ENCODE results near the gene HDAC10. TPM values are rescaled to one million over a fixed set of nuclear protein-coding genes. Genes with fewer than 3 reads are reported as not detected.

Gene HDAC10
- total and polyA plus RNA-seq, 10 of the 15 experiments (the other 5 are each of a cell fraction or from before 2014, with no cell fraction given): 0.26 to 48.6 (median 5.0) TPM

GRCh38 chr22:50201191-50202129 is 49.6 kb downstream of the HDAC10 start:
- peak; percentile 6 for ATAC-seq
- no peak for FAIRE-seq
- 2% methylated on average over 83 of the region's 115 CpGs for WGBS (ENCODE audit: insufficient coverage, insufficient replicate concordance, low lambda C conversion rate, missing lambda C conversion rate)
- H3K4me2 ChIP-seq (ENCODE audit: control insufficient read depth, insufficient read depth): peak overlapping the region; percentile 98
- no TSS peak for BruUV-seq (replicated peaks)
- DNase-seq (ENCODE audit: low read depth, low spot score): no peak
- RAD21 ChIA-PET (ENCODE audit: unreplicated experiment): interaction anchor here (0.9 to 1.0 kb wide), 2 partner anchors 11 to 14 kb away, joined by 3 to 4 read pairs; no protein-coding TSS in a partner anchor
- H3K4me1 ChIP-seq (ENCODE audit: control insufficient read depth, insufficient read depth, low read length): peaks cover 10% of the 10 kb centered on the region
- H3K27me3 ChIP-seq (replicated peaks in 1 of 2; ENCODE audit: control insufficient read depth in 2 of 2, insufficient read depth in 2 of 2, low read length in 1 of 2): no peaks in the 10 kb centered on the region
- peak overlapping the region; percentile 60 for H2AFZ ChIP-seq (ENCODE audit: control insufficient read depth, low read depth, low read length)
- H4K20me1 ChIP-seq (ENCODE audit: control insufficient read depth, insufficient read depth): no peaks in the 10 kb centered on the region
- intact Hi-C loops (cut with micrococcal nuclease; ENCODE audit: unreplicated experiment) (no loop called here), in situ Hi-C loops (cut with MboI) (no loop called here)
- H3K9ac ChIP-seq (ENCODE audit: control insufficient read depth, insufficient read depth, low read length): peak overlapping the region; percentile 69
- peak overlapping the region; percentile 72 for H3K4me3 ChIP-seq
- H3K9me3 ChIP-seq (replicated peaks; ENCODE audit: control insufficient read depth, insufficient read depth, low read length): no peaks in the 10 kb centered on the region
- peaks cover 6 to 17% of the 10 kb centered on the region in 2 experiments for H3K36me3 ChIP-seq (ENCODE audit: control insufficient read depth in 2 of 2, insufficient read depth in 2 of 2, low read length in 1 of 2)
- H3K79me2 ChIP-seq (ENCODE audit: control insufficient read depth, insufficient read depth, low read length): peaks cover 15% of the 10 kb centered on the region
- TF ChIP-seq LARP7 (IDR thresholded peaks at IDR 0.05) (peak; percentile 43; the same call in 1 of the 2 replicates), BHLHE40 (IDR thresholded peaks at IDR 0.05; ENCODE audit: borderline replicate concordance in 1 of 2, low read depth in 2 of 2, low read length in 1 of 2) (peak in 1 of 2 experiments; percentile 7; a peak in 1 of 4 replicates), SMARCA5 (IDR thresholded peaks at IDR 0.05) (0 out of 2 replicates have a peak, but pooled peaks have one; percentile 19), HDGF (IDR thresholded peaks at IDR 0.05) (no peak), ZNF24 (IDR thresholded peaks at IDR 0.05) (no peak), EGR1 (IDR thresholded peaks at IDR 0.05; ENCODE audit: borderline replicate concordance in 1 of 2, low read depth in 2 of 2, low read length in 2 of 2) (0 out of 3 replicates have a peak, but pooled peaks of 1 of the 2 experiments have one; percentile 5)
- POLR2A ChIA-PET: interaction anchor here (1.2 kb wide), 1 partner anchor 10 kb away, joined by 5 read pairs; no protein-coding TSS in a partner anchor
- SMC1A ChIA-PET (ENCODE audit: uncharacterized antibody, unreplicated experiment): interaction anchor here (0.6 kb wide), 1 partner anchor 53 kb away, joined by 3 read pairs; no protein-coding TSS in a partner anchor
- H3K27ac ChIP-seq (ENCODE audit: control insufficient read depth, insufficient read depth): peak overlapping the region; percentile 52
- CTCF ChIA-PET: no interaction called here

All from GM12878 (cell line).